Cerebellar cortex (tissue), 1 donor: ENCODE measurements around the gene MS4A15.
"Not testable (repeated sequence)": the region's sequence is repeated elsewhere in the genome, so short reads cannot be mapped to it uniquely, and the experiment has no call there.

Experiments used
- DNase-seq: peaks from one replicate; pipeline ENCODE4 v3.0.0-alpha.2; 2015; ENCODE audit warnings: low spot score

Gene MS4A15, protein sequence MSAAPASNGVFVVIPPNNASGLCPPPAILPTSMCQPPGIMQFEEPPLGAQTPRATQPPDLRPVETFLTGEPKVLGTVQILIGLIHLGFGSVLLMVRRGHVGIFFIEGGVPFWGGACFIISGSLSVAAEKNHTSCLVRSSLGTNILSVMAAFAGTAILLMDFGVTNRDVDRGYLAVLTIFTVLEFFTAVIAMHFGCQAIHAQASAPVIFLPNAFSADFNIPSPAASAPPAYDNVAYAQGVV

DNA sequence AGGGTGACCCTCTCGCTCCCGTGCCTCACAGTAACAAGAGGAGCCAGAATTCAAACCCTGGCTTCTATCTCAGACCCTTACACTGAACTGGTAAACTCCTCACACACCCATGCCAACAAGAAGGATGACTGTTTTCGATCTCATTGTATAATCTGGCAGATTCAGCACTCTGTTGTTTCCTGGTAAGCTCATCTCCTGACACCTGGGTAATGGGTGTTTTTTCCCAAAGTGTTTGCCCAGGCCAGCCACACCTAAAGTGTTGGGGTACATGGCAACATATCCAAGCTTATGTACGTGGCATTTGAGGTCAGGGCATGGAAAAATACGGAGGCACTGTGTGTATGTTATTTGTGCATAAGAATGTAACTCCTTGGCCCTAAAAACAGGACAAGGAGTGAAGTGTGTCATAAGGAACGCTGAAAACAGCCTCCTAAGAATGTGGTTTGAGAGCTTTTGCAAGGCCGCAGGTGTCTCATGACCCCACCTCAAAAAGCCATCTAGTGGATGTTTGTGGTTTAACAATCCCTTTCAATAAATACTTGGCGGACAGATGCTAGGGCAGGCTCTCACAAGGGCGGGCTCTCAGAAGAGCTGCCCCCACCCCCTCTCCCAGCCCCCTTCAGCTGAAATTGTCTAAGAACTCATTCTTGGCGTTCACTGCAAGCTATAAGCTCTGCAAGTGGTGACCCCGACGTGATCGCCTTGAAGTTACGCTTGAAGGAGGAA is at the start of gene MS4A15:
Gene MS4A15, plus strand, starts transcription at position 561 of the 726 bp plus-strand sequence. CDS start 6,867 bp downstream, outside the sequence.
- peak; percentile 25 for DNase-seq

DNA sequence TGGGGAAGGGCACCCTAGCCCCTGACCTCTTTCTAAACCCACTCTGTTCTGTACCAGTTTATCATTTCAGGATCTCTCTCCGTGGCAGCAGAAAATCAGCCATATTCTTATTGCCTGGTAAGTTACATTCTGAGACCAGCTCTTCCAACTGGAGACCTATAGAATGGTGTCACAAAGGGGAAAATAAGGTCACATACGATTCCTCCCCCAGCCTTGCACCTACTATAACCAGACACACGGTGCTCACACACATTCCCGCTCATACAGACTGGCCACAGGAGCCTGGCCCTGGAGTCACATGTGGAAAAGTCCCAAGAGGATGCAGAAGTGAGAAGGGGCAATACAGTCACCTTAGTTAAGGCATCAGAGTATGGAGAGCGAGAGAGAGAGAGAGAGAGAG is 49.7 kb upstream of the MS4A15 start:
- DNase-seq, result no peak

DNA sequence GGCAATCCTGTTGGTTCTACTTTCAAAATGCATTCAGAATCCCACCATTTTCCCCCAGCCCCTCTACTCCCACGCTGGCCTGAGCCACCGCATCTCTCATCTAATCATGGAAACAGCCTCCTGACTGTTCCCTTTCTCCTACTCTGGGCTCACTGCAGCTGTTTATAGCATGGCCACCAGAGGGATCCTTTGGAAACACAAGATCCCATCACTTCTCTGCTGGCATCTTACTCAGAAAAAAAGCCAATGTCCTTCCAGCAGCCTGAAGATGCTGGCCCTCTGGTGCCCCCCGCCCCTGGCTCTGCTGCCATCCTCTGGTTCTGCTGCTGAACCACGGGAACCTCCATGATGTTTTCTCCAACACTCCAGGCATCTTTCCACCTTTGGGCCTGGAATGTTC is 46.2 kb upstream of the MS4A15 start:
- DNase-seq, result peak; percentile 2

DNA sequence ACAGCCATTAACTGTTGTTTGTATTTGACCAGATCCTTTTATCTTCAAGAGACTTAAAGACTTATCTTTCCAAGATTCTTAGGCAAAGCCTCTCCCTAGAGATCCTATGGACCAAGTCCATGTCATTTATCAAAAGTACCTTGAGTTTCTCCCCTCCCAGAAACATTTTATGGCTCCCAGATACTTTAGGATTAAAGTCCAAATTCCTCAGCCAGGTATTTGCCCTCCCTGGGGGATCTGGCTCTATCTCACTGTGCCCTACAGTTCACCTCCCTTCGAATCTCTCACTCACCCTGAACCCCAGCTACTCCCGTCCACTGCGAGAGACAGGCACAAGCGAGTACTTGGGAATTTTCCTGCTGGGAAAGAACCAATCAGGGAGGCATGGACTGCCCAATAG is 45.4 kb upstream of the MS4A15 start:
- DNase-seq, result no peak

DNA sequence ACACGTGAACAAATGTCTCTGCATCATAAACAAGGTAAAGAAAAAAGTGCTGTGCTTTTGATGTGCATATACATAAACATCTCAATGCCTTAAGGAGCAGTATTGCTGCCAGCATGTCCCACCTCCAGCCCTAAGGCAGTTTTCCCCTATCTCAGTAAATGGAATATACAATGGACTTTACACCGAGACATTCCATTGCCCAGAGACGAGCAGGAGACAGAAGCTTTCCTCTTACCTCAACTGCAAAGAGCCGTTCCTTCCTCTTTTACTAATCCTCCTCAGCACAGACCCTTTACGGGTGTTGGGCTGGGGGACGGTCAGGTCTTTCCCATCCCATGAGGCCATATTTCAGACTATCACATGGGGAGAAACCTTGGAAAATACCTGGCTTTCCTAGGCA is 43.2 kb upstream of the MS4A15 start:
- DNase-seq, result not testable (repeated sequence)

DNA sequence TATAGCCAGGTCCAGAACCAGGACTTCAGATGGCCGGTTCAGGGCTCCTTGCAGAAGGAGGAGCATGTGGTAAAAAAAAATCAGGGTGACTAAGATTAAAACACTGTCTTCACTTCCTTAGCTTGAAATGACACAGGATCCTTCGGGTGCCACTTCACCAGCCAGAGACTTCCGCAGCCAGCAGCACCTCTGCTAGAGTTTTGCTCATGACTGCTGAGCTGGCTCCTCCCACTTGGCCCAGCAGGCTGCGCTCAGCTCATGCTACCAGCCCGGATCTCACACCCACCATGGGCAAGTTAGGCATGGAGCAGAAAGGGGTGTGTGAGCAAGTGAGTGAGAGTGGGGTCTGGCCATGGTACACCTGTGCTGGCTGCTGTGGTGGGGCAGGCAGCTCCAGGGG is 38.7 kb upstream of the MS4A15 start:
- DNase-seq, result no peak

DNA sequence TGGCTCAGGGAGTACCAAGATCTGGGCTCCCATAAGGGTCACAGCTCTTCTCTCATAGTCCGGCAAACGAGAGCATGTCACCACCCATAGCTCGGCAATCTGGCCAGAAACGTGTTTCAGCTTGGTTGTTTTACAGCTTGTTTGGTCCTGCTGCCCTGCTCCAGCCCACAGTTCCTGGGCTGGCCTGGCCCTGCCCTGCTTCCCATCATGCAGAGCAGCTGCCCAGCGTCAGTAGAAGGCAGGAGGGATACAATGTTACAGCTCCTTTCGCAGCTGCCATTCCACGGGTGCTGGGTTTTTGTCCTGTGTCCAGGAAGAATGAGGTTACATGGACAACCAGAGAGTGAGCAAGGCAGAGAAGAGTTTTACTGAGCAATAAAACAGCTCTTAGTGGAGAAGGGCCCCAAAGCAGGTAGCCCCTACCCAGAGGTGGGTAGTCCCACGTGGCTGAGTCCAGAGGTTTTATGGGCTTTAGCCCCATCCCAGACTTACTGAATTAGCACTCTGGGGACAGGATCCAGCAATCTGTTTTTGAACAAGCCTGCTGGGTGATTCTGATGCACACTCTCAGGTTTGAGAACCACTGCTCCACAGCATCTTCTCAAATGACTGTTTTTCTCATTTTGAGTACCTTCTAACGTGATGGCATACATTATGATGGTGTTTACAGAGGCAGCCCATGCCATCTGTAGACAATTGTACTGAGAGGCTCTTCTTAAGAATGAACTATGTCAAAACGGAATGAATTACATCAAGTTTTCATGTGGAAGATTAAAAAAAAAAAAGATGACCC is 37.9 kb upstream of the MS4A15 start:
- DNase-seq, result no peak

DNA sequence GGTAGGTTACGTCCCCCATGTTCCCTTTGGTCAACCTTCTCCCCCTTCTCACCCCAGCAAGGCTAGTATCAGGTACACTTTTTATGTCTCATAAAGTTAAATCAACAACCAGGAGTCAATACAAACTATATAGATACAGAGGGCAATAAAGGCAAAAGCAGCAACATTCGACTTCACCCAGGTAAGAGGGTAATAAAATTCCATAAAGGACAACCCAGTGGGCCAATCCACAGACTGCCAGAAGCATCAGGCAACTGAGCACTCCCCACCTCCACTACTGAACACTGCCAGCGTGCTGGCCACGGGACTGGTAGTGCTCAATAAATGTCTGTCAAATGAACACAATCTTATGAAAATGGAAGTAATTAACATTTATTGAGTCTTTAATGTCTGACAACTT is 37.3 kb upstream of the MS4A15 start:
- DNase-seq, result no peak

DNA sequence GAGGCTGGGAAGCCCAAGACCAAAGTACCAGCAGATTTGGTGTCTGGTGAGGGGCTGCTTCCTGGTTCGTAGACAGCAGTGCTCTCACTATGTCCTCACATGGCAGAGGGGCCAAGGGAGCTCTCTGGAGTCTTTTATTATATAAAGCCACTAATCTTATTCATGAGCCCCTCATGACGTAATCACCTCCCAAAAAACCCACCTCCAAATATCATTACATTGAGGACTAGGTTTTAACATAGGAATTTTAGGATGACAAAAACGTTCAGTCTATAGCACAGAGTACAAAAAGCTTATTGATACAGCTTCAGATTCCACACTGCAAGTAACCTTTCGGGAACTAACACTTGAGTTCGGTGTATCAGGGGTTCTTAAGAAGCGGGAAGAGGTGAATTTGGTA is 36.2 kb upstream of the MS4A15 start:
- DNase-seq, result no peak

DNA sequence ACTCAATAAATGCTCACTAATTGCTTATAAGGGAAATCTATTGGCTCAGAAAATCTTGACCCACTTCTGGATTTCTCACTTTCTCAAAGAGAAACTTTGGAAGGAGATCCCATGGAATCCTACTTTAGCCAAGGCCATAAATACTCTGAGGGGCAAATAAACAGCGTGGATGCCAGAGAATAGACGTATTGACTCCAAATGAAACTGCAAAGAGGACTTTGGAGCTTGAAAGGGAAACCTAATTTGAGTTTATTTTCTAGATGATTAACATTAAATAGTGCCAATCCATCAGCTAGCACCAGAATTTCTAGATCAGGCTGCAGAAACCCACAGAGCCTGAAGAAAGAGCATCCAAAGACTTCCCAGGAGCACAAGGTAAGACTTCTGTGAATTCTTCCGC is 32.2 kb upstream of the MS4A15 start, which contains the start of gene MS4A18:
Gene MS4A18, plus strand, starts transcription at position 301 of the 400 bp plus-strand sequence.
- no peak for DNase-seq

DNA sequence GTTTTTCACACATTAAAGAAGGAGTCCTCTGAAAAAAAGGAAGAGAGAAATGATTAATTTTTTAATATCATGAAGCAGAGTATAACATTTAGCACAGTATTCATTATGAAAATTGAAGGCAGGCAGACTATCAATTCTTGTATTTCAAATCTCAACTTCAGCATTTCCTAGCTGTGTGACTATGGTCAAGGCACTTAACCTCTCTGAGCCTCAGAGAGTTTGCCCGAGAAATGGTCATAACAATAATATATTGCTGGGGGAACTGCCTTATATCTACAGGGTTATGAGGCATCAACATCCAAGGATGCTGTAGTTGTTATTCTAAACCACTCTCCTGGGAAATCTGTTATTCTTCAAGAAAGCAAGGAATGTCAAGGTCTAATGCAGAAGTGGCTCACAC is 31.1 kb upstream of the MS4A15 start:
- DNase-seq, result no peak

DNA sequence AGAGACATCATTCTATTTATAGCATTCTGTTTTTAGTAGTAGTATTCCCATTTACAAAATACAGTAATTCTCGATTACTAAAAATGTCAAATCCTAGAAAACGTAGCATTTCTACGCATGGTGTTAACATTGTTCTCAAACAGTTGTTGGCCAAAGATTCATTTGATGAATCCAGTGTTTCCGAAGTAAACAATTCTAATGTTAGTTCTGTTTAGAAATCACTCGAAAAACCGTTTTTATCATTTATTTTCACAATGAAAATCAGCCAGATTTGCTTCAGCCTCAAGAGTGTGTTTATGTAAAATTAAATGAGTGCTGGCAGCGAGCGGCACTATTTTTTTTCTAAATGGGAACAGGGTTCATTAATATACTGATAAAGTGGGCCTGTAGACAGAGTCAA is 25.1 kb upstream of the MS4A15 start:
- DNase-seq, result no peak

DNA sequence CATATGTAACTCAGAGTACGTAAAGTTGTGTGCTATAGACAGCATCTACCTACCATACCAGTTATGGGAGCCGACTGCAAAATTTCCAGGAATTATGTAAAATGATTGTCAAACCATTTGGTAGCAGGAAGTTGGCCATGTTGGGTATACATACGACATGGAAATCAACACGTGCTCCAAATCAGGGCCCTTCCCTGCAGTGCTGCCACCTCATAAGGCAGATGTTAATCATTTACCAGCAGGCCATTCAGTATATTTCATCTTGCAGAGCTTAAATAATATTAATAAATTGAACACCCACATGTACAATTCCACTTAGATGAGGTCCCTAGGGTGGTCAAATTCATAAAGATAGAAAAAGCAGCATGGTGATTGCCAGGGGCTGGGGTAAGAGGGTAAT is 22.4 kb upstream of the MS4A15 start:
- no peak for DNase-seq

DNA sequence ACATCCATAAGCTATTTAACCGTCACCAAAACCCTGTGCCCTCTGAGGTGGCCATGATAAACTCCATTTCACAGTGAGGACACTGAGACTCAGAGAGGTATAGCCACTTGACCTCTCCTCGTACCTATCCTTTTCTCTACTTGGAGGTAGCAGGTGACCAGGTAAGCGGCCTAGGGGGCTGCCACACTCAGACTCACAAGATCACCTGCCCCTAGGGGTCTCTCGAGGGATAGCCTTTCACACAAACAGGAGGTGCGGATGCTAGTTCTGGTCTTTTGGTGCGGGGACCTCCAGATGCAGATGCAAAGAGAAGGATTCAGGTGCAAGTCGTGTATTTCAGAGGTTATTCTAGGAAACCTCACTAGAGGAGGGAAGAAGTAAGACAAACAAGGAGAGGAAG is 17.6 kb upstream of the MS4A15 start:
- no peak for DNase-seq

DNA sequence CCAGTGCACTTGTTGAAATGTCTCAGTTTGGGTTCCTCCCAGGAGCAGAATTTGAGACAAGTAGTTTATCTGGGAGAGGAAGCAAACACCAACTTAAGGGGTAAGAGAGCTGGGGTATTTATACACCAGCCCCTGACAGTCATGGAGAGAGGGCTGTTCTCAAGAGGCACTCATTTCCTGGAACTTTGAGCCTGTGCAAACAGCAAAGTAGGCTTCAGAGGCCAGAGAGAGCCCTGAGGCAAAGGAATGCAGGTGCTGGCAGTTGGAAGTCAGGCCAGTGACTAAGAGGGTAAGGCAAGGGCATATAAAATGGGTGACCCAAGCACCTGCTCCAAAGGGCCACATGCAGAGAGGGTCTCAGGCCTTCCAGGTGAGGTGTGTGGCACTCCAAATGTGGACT is 16.1 kb upstream of the MS4A15 start:
- no peak for DNase-seq

DNA sequence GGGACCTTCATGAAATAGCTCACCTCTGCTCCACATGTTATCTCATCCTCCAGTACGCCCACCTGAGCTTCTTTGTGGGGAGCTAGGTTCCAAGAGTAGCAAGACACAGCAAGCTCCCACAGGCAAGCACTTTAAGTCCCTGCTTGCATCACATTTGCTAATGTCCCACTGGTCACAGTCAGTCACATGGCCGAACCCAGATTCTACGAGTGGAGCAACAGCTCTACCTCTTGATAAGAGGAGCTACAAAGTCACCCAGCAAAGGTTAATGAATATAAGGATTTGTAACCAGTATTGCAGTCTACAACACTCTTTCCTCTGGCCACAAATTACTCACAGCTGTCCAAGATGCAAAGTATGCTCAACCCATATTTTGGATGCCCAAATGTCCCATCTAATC is 15.2 kb upstream of the MS4A15 start:
- no peak for DNase-seq

DNA sequence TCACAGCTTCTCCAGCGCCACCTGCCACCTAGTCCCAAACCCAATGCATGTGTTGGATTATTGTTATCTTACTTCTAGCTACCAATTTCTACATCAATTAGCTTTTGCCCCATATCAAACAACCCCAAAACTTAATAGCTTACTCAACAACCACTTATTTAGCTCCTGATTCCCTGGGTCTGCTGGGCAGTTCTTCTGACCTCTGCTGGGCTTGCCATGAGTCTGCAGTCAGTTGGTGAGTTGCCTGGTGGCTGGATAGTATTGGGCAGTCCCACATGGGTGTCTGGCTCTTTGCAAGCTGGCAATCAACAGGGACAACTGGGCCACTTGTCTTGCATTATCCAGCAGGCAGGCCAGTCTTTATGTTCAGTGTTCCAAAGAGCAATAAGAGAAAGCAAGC is 13.6 kb upstream of the MS4A15 start:
- DNase-seq, result no peak

DNA sequence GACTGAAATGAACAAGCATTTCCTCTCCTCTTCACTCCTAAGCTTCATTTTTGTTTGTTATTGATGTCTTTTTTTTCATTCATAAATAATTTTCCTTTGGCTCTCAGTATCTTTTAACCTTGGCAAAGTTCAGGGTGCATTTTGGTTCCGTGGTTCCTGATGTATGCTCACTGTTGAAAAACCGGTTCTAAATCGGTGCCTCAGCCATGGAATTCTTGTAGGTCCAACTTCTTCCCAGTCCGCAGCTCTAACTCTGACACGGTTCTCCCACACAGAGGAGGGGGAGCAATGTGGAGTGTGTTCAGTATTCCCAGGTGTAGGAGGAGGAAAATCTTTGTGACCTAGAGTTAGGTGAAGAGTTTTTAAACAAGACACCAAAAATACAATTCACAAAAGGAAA is 12.6 kb upstream of the MS4A15 start:
- no peak for DNase-seq

DNA sequence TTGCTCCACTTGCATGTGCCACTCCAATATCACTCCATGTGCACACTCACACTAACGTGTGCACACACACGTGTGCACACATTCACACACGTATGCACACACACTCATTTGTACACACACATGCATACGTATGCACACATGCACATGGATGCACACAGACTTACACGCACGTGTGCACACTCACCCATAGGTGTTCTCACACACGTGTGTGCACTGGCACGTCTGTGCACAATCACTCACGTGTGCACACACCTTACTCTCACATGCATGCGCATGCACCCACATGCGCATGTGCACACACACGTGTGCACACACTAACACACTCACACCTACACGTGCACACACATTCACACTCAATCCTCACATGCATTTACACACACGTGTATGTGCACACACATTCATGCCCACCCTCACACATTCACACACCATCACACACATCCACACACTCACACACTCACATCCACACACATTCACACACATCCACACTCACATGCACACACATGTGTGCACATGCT is 9.3 kb upstream of the MS4A15 start:
- DNase-seq, result no peak

DNA sequence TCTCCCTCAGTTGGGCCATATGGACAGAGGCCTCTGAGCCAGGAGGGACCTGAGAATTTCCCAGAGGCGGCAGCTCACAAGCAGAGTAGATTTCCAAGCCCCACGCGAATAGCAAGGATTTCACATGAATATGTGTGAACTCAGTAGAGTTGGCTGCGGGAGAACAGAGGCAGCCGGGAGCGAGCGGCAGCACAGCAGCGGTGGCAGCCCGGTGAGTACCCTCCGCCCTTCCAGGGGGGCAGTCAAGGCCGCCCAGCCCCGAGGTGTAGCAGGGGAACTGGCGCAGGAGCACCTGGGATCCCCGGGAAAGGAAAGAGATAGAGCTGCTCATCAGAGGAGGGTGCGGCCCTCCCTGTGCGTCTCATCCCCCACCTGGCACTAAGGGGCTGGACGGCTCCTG is 8.4 kb upstream of the MS4A15 start:
- no peak for DNase-seq

DNA sequence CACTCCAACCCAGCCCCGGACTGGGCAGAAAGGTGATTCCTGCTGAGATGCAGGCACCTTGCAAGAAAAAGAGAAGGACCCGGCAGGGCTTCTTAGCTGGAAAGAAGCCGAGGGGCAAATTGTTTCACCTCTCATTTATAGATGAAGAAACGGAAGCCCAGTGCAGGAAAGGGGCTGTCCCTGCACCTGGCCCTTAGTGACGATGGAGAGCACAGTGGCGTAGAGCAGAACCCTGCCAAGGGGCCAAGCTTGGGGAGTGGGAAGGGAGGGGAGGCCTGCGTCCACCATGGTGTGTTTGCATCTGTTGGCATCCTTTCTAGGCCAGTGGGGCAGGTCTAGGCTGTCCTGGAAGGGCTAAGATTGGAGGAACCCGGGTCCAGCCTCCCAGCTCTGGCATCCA is 7.8 kb upstream of the MS4A15 start:
- no peak for DNase-seq

DNA sequence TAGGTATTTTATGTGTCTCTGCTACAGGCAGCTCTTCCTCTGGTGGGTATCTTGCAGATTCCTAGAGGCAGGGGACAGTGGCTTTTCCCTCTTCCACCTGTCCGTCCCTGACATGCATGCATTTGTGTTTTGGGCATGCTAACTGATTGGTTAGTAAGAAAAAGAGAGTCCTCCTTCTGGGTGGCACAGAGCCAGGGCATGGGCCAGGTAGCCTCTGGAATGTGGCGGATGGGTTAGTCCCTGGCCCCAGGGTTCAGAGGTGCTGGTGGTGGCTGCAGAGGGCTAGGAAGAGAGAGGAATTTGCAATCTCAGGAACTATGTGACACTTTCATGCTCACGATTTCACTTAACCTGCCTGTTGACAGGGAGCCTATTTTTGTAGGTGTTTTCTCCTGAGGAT is 5.8 kb upstream of the MS4A15 start:
- no peak for DNase-seq

DNA sequence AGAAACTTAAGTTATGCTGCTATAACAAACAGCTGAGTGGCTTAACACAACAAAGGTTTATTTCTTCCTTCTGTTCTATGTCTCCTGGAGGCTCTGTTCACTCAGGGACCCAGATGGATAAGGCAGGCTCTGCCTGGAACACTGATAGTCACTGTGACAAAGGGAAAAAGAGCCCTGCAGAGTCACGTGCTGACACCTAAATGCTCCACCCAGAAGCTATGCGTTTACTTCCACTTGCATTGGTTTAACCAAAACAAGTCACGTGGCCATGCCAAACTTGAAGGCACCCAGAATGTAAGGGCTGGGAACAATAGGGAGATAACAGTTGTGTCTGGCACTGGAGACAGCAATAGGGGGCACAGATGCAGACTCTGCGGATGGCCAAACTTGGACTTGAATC is 3.4 kb upstream of the MS4A15 start:
- DNase-seq, result no peak
